KG1 (cell line): ENCODE measurements around the gene TMEM238.

Experiments
- DNase-seq: peaks from one replicate; lab custom pipeline; 2025; lab: John Stamatoyannopoulos, UW

TMEM238 gene

DNA sequence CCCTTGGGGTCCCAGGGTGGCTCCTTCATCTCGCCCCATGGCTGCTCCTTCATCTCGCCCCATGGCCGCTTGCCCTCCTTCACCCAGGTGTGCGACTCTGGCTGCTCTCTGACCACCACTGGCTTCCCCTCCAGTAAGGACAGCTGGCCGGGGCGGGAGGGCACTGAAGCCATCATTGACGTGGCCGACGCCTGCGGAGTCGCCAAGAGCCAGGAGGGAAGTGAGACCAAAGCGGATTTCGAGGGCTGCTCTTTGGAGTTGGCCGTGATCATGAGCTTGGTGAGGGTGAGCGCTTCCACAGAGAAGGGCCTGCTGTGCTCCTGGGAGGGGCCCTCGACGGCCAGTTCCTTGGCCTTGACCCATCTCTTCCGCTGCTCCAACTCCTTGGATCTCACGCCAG, 25.6 kb downstream of the TMEM238 start:
- no peak for DNase-seq

GRCh38 chr19:55355213-55355821, 28.8 kb downstream of the TMEM238 start:
- no peak for DNase-seq

DNA sequence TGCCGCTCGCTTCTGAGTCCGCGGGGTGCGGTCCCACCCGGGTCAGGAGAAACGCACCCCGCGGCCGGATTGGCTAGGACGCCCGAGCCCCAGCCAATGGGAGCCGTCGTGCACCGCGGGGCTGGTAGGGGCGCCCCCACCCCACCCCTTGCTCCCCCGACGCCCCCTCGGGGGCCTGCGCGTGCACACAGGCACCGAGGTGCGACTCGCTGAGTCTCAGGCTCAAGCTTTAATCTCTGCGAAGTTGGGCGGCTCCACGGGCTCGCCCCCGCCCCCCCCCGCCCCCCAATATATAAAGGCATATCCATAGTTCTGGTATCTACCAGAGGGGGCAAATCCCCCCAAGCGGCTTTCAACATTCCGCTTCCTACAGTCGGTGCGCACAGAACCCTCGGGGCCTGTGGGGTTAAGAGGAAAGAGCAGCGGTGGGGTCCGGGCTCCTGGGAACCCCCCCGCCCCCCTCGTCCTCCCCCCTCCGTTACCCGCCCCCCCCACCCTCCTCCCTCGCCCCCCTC, 29.3 kb downstream of the TMEM238 start, which contains the start of gene COX6B2:
COX6B2 (minus strand) TSS at position 22 of the 515 bp plus-strand sequence. CDS start 198 bp downstream, outside the sequence.
- no peak for DNase-seq

DNA sequence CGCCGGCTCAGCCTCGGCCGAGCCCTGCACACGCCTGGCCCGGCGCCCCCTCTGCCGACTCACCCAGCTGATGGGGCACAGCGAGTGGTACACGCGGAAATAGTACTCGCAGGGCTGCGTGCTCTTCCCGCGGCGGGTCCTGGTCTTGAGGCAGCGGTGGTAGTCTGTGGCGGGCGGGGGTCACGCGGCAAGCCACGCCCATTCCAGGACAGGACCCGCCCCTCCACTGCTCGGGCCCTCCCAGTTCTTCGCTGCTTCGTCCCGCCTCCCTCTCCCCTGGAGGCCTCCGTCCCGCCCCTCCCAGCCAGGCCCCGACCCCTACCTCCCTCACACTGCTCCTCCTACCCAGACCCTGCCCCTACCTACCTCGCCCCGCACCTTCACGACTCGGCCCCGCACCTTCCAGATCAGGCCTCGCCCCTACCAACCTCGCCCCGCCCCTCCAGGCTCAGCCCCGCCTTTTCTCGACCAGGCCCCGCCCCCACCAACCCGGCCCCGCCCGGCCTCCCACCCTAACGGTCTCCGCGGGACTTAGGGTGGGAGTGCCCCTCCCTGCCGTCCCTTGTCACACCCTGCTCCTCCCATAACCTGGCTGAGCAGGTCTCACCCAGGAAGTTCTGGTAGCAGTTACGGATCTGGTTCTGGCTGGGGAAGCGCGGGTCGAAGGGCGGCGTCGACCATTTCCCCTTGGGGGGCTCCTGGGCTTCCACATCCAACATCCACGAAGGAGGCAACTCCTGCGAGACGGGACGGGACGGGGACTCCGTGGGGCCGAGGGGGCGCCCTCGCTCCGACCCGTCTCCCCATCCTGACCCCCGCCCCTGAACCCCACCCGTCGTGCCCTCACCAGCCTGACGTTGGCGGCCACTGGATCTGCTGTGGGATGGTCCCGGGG, 30.0 kb downstream of the TMEM238 start:
- DNase-seq, result no peak

DNA sequence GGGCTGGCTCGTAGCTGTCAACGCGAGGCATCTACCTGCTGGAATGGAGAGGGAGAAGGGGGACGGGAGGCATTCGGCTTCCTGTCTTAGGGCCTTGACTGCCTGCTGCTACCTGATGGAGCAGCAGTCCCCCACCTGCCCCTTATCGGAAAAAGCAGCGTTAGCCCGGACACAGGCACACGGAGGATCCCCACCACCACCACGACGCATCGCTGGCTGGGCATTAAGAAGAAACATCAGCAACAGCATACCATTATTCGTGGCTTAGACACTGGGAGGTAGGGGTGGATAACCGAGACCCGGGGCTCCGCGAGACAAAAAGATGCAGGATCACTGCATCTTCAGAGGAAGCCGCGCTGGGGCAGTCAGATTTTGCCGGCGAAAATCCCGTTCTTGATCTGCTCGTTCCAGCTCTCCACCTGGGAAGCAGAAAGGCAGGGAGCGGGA, 30.7 kb downstream of the TMEM238 start:
- no peak for DNase-seq

DNA sequence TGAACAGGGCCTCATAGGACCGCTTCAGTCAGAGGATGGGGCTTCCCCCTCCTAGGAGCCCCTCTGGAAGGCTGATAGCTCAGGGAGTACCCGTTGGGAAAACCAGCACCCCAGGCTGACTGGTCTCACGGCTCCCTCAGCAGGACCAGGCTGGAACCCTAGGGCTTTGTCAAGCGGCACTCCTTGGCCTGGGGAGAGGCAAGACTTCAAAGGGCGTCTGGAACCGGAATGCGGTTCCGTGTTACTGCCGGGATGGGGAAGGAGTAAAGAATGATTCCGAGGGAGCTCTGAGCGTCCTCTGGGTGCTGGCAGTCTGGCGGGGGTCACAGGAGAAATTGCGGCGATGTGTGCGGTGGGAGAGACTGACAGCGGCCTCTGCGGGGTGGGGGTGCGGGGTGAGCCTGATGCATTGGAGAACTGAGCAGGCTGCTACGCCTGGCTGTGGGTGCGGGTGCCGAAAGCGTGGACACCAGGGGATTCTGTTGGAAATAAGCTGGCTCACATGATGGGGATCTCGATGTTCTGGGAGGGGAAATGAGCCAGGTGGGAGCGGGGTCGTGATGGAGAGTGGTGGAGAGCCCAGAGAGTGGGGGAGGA, 31.4 kb downstream of the TMEM238 start:
- DNase-seq, result no peak

DNA sequence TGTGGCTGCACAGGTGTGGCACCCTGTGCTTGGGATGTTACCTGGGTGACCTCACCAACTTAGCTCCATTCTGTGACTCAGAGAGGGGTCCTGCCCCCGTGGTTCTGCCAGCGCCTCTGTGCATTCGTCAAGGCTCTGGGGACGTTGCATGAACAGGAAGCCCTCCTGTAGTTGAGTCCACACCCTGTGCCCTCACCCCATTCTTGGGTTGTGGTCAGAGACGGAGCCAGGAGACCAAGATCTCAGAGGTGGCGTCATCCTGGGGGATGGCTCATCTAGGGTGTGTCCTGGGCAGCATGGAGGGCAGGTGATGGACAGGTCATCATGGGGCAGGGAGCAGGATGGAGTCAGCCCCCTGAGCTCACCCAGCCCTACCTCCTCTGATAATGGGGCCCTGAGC, 32.1 kb downstream of the TMEM238 start:
- no peak for DNase-seq

GRCh38 chr19:55350620-55351315, 33.3 kb downstream of the TMEM238 start:
- DNase-seq, result no peak

DNA sequence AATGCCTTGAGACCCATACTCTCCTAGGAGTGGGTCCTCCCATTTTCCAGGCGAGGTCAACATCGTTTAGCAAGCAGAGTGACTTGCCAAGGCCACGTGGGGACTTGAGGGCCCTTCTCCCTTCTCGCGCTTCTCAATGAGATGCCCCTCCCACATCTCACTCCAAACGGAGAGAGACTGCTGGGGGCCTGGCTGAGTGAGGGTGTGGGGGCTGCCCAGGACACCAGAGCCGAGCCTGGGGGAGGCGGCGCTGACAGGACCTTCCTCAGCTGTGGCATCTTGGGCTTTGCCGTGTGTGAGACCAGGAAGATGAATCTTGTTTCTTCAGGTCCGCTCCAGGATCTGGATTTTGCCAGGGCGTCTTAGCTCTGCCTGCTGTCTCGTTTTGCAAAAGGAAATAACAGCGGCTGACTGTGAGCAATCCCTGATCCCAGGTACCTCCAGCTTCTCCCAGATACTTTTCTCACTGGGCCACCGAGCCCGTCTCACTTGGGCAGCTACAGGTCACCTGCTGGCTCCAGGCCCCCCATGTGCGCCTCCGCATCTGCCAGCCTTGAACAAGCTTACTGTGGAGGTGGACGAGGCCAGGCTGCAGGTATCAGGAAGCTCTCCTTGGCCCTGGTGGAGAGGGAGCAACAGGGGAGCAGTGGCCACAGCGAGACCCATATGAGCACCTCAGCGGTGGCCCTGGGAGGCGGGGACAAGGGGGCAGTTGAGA, 35.6 kb downstream of the TMEM238 start:
- no peak for DNase-seq

DNA sequence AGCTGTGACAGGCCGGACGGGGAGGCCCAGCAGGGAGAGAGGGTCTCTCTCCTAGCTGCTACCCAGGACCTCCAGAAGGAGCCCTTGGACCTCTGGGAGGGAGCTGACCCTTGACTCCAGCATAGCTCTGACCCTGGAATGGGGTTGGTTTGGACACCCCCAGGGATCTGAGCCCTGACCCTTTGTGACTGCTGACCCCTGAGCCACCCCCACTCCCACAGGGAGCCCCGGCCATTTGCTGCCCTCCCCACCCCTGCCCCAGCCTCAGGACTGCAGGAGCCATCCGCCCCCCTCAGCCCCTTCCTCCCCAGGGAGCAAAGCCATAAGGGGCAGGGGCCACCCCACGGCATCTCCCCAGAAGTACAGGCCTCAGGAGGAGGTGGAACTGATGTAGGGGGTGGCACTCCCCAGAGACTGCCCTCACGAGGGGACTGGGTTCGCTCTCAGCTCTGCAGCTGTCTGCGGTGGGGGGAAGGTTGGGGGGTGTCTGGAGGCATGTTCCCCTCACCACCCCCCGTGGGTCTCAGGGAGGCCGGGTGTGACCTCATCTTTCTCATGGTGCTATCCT, 36.6 kb downstream of the TMEM238 start:
- DNase-seq, result no peak

DNA sequence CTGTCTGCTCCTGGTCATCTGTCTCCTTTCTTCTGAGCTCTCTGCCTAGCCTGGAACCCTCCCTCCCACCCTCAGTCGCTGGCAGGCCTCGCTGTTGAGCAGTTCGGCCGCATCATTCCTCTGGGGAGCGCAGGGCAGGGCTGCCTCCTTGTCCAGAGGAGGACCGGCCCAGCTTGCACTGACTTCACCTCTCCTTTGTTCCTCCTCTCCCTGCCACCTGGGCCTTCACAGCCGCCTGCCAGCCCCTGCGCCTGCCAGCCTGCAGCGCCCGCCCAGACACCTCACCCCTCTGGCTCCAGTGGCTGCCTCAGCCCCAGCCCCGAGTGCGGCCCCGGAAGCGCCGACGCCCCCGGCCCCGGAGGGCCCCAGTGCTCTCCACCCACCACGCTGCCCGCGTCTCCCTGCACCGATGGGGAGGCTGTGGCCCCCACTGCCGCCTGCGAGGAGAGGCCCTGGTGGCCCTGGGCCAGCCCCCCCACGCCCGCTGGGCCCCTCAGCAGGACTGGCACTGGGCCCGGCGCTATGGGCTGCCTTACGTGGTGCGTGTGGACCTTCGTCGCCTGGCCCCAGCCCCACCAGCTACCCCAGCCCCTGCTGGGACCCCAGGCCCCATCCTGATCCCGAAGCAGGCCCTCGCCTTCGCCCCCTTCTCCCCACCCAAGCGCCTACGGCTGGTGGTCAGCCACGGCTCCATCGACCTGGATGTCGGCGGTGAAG, 37.2 kb downstream of the TMEM238 start:
- no peak for DNase-seq

DNA sequence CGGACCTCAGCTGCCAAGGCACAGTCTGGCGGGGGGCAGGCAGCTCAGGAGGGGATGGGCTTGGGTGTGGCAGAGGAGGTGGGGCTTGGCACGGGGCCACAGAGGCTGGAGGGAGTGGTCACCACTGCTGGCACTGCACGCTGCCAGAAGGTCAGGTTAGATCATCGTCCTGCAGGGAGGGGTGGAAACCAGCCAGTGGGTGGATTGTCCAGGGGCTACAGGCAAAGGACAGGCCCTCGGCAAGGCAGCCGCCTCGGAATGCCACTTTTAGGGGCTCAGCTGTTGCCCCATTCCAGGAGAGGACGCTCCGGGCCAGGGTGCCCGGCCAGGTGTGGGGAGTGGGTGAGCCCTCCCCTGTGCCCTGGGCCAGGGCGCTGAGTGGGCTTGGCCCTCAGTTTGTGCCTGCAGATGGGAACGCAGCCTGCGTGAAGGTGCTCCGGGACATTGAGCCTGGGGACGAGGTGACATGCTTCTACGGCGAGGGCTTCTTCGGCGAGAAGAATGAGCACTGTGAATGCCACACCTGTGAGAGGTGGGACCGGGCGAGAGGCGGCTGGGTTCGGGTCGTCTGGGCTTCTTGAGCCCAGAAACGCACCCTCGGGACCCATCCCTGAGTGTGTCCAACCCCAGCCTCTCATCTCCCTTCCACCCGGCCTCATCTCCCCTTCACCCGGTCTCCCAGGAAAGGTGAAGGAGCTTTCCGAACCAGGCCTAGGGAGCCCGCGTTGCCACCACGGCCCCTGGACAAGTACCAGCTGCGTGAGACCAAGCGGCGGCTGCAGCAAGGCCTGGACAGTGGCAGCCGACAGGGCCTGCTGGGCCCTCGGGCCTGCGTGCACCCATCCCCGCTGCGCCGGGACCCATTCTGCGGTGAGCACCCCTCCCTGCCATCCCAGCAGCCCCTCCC, 38.0 kb downstream of the TMEM238 start:
- no peak for DNase-seq

- no peak for DNase-seq
Measured at GRCh38 chr19:55345101-55345817, 38.8 kb downstream of the TMEM238 start.

DNA sequence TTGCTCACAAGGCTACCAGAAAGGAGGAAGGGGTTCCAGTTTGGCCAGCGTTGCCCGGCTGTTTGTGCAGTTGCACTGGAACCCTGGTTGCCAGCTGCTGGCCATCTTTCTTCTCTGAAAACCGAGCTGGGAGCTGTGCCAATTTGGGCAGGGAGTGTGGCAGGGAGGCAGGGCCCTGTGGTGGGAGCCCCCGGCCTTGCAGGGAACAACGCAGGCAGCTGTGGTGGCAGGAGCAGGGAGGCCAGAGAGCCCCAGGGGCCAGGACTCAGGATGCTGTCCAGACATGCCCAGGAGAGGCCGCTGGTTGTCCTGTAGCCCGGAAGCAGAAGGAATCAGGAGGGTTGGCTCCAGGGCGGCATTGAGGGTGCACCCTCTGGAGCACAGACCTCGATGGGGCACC, 39.6 kb downstream of the TMEM238 start:
- no peak for DNase-seq

GRCh38 chr19:55341595-55342531, 42.2 kb downstream of the TMEM238 start:
- DNase-seq, result no peak

DNA sequence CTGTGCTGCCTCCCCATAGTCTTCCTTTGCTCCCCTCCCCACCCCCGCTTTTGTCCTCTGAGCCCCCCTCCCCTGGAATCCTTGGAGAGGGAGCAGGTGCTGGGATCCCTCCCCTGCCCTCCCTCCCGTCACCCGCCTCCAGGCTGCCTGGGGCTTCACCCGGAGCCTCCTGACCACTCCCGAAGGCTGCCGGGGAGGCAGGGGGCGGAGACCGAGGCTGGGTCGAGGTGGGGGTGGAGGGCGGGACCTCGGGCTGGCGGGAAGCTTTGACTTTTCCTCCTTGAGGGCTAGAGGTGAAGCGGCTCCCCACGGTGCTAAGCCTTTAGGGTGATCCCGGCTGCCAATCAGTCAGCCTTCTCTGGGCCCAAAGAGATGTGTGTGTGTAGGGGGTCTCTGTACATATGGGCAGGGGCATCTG, 42.9 kb downstream of the TMEM238 start:
- no peak for DNase-seq

- no peak for DNase-seq
Measured at GRCh38 chr19:55340784-55341147, 43.3 kb downstream of the TMEM238 start.
